SIG-M5 (cell line): ENCODE results near the gene ZMYND15.
"Not testable (repeated sequence)": the region's sequence is repeated elsewhere in the genome, so short reads cannot be mapped to it uniquely, and the experiment has no call there.

Experiments used
- DNase-seq: peaks from one replicate; lab custom pipeline; 2025; lab: John Stamatoyannopoulos, UW

Gene ZMYND15

GRCh38 chr17:4739122-4740024 is at the start of gene ZMYND15, which contains the start of gene CXCL16:
Gene ZMYND15 (plus strand): TSS chr17:4739833. CDS start chr17:4740549, 716 bp downstream.
Gene CXCL16 (minus strand): TSS chr17:4739928. CDS start chr17:4739339, 589 bp downstream.
- no peak for DNase-seq

- not testable (repeated sequence) for DNase-seq
Observed at GRCh38 chr17:4689872-4690271, 49.8 kb upstream of the ZMYND15 start.

GRCh38 chr17:4690745-4691144 is 48.9 kb upstream of the ZMYND15 start:
- DNase-seq, result no peak

GRCh38 chr17:4691686-4692085 is 47.9 kb upstream of the ZMYND15 start:
- DNase-seq, result no peak

- DNase-seq, result no peak
Observed at GRCh38 chr17:4693416-4693815, 46.2 kb upstream of the ZMYND15 start.

GRCh38 chr17:4696437-4696805 is 43.2 kb upstream of the ZMYND15 start:
- no peak for DNase-seq

- DNase-seq, result not testable (repeated sequence)
Observed at GRCh38 chr17:4699401-4700056, 40.1 kb upstream of the ZMYND15 start.

- DNase-seq, result no peak
Observed at GRCh38 chr17:4701116-4701515, 38.5 kb upstream of the ZMYND15 start.

GRCh38 chr17:4703330-4703691 is 36.3 kb upstream of the ZMYND15 start:
- no peak for DNase-seq

- DNase-seq, result not testable (repeated sequence)
Observed at GRCh38 chr17:4704574-4704907, 35.1 kb upstream of the ZMYND15 start.

GRCh38 chr17:4704991-4705390 is 34.6 kb upstream of the ZMYND15 start:
- DNase-seq, result no peak

GRCh38 chr17:4706121-4706520 is 33.5 kb upstream of the ZMYND15 start:
- no peak for DNase-seq

- DNase-seq, result no peak
Observed at GRCh38 chr17:4708436-4708835, 31.2 kb upstream of the ZMYND15 start.

GRCh38 chr17:4709794-4710692 is 29.6 kb upstream of the ZMYND15 start, which contains the start of gene ARRB2:
Gene ARRB2 (plus strand): TSS chr17:4710632. CDS start chr17:4710722, 90 bp downstream.
- DNase-seq, result peak; percentile 84

GRCh38 chr17:4710693-4711634 is 28.7 kb upstream of the ZMYND15 start:
- DNase-seq, result no peak

GRCh38 chr17:4711661-4712181 is 27.9 kb upstream of the ZMYND15 start:
- DNase-seq, result peak; percentile 66

GRCh38 chr17:4712526-4712925 is 27.1 kb upstream of the ZMYND15 start:
- no peak for DNase-seq

GRCh38 chr17:4714340-4715062 is 25.1 kb upstream of the ZMYND15 start:
- not testable (repeated sequence) for DNase-seq

GRCh38 chr17:4715063-4715744 is 24.4 kb upstream of the ZMYND15 start:
- no peak for DNase-seq
